H9 (cell line): ENCODE results near the gene CELF5. TPM values are rescaled to one million over a fixed set of nuclear protein-coding genes. Genes with fewer than 3 reads are reported as not detected.

Source experiments
- DNase-seq: peaks from one replicate; pipeline ENCODE4 v3.0.0-alpha.2; 2017
- H2AFZ ChIP-seq: one replicate; pipeline ENCODE4 v1.6.1; 2013; ENCODE audit warnings: mild to moderate bottlenecking, low read length, control low read depth, moderate library complexity
- H2AK5ac ChIP-seq: 2 replicates; pipeline ENCODE4 v1.6.1; 2013; ENCODE audit warnings: low read length, control low read depth, mixed read lengths; ENCODE audit not compliant: insufficient read length
- H2BK120ac ChIP-seq: one replicate; pipeline ENCODE4 v1.6.1; 2013; ENCODE audit warnings: low read depth, mild to moderate bottlenecking, low read length, control low read depth, inconsistent platforms; ENCODE audit not compliant: poor library complexity, severe bottlenecking
- H2BK12ac ChIP-seq: 2 replicates; pipeline ENCODE4 v1.6.1; 2013; ENCODE audit warnings: low read length, control low read depth, mixed read lengths, low read depth; ENCODE audit not compliant: insufficient read length
- H2BK15ac ChIP-seq: 2 replicates; pipeline ENCODE4 v1.6.1; 2013; ENCODE audit warnings: low read depth, low read length, control low read depth
- H2BK20ac ChIP-seq: one replicate; pipeline ENCODE4 v1.6.1; 2013; ENCODE audit warnings: low read depth, mild to moderate bottlenecking, low read length, control low read depth, inconsistent platforms; ENCODE audit not compliant: poor library complexity, severe bottlenecking
- H2BK5ac ChIP-seq: 2 replicates; pipeline ENCODE4 v1.6.1; 2013; ENCODE audit warnings: low read length, control low read depth, mixed read lengths; ENCODE audit not compliant: insufficient read length
- H3K14ac ChIP-seq: 2 replicates; pipeline ENCODE4 v1.6.1; 2013; ENCODE audit warnings: low read length, control low read depth; ENCODE audit not compliant: insufficient read depth
- H3K18ac ChIP-seq: 2 replicates; pipeline ENCODE4 v1.6.1; 2013; ENCODE audit warnings: low read depth, mild to moderate bottlenecking, mixed read lengths, low read length, control low read depth; ENCODE audit not compliant: insufficient read length
- H3K23ac ChIP-seq: 2 replicates; pipeline ENCODE4 v1.6.1; 2013; ENCODE audit warnings: low read length, control low read depth, mixed read lengths, low read depth; ENCODE audit not compliant: insufficient read length
- H3K23me2 ChIP-seq: 2 replicates; pipeline ENCODE4 v1.6.1; 2013; ENCODE audit warnings: low read depth, mild to moderate bottlenecking, mixed read lengths, low read length, control low read depth; ENCODE audit not compliant: insufficient read length, poor library complexity, severe bottlenecking
- H3K27ac ChIP-seq: 2 replicates; pipeline ENCODE4 v1.5.1; 2013; ENCODE audit warnings: low read length, control low read depth, mixed read lengths, low read depth; ENCODE audit not compliant: insufficient read length
- H3K27me3 ChIP-seq: 2 replicates; pipeline ENCODE4 v1.6.1; 2013; ENCODE audit warnings: low read length, control low read depth, inconsistent platforms; ENCODE audit not compliant: insufficient read depth
- H3K4ac ChIP-seq: 2 replicates; pipeline ENCODE4 v1.6.1; 2013; ENCODE audit warnings: low read depth, mild to moderate bottlenecking, control low read depth, inconsistent platforms, low read length, moderate library complexity
- H3K4me1 ChIP-seq: 2 replicates; pipeline ENCODE4 v1.6.1; 2013; ENCODE audit warnings: low read length, control low read depth, inconsistent platforms; ENCODE audit not compliant: insufficient read depth
- H3K4me2 ChIP-seq: 2 replicates; pipeline ENCODE4 v1.6.1; 2013; ENCODE audit warnings: low read length, control low read depth, mixed read lengths; ENCODE audit not compliant: insufficient read length, insufficient read depth
- H3K56ac ChIP-seq: 2 replicates; pipeline ENCODE4 v1.6.1; 2013; ENCODE audit warnings: low read depth, mild to moderate bottlenecking, mixed read lengths, low read length, control low read depth; ENCODE audit not compliant: insufficient read length
- H3K79me1 ChIP-seq: 2 replicates; pipeline ENCODE4 v1.6.1; 2013; ENCODE audit warnings: low read depth, mild to moderate bottlenecking, moderate library complexity, low read length, control low read depth, inconsistent platforms; ENCODE audit not compliant: insufficient read depth, poor library complexity, severe bottlenecking
- H3K79me2 ChIP-seq: 2 replicates; pipeline ENCODE4 v1.6.1; 2013; ENCODE audit warnings: low read length, control low read depth, inconsistent platforms; ENCODE audit not compliant: insufficient read depth
- H3K9ac ChIP-seq: 2 replicates; pipeline ENCODE4 v1.6.1; 2013; ENCODE audit warnings: low read length, control low read depth, mixed read lengths; ENCODE audit not compliant: insufficient read length; ENCODE audit errors: extremely low read depth
- H3K9me3 ChIP-seq: one replicate; pipeline ENCODE4 v1.6.1; 2013; ENCODE audit warnings: low read depth, low read length, inconsistent platforms; ENCODE audit not compliant: control insufficient read depth
- H3T11ph ChIP-seq: one replicate; pipeline ENCODE4 v1.6.1; 2013; ENCODE audit warnings: mild to moderate bottlenecking, low read length, control low read depth, inconsistent platforms
- H4K20me1 ChIP-seq: one replicate; pipeline ENCODE4 v1.6.1; 2013; ENCODE audit not compliant: control insufficient read depth, insufficient read length, insufficient read depth
- H4K5ac ChIP-seq: 2 replicates; pipeline ENCODE4 v1.6.1; 2013; ENCODE audit warnings: low read depth, mild to moderate bottlenecking, mixed read lengths, low read length, control low read depth; ENCODE audit not compliant: insufficient read length
- H4K8ac ChIP-seq: replicated peaks from 2 replicates; pipeline ENCODE4 v1.6.1; 2013; ENCODE audit warnings: low read length, control low read depth, mixed read lengths, low read depth; ENCODE audit not compliant: insufficient read length
- H4K91ac ChIP-seq: 2 replicates; pipeline ENCODE4 v1.6.1; 2013; ENCODE audit warnings: low read depth, mild to moderate bottlenecking, moderate library complexity, mixed read lengths, low read length, control low read depth; ENCODE audit not compliant: insufficient read length
- H3K27ac Mint-ChIP-seq, 3 experiments: 2 replicates in 2 of 3; 3 replicates in 1 of 3; pipeline ENCODE4 v1.8.0; 2020 to 2021; ENCODE audit warnings: mixed read lengths in 3 of 3, mild to moderate bottlenecking in 1 of 3, moderate library complexity in 1 of 3
- H3K27me3 Mint-ChIP-seq: 2 replicates; pipeline ENCODE4 v1.8.0; 2021; ENCODE audit warnings: low read depth, mild to moderate bottlenecking, moderate library complexity, mixed read lengths
- H3K36me3 Mint-ChIP-seq, 3 experiments: 2 replicates in 2 of 3; 3 replicates in 1 of 3; pipeline ENCODE4 v1.8.0; 2020 to 2021; ENCODE audit warnings: low read depth in 3 of 3, mixed read lengths in 3 of 3; ENCODE audit not compliant: insufficient read depth in 1 of 3
- H3K4me1 Mint-ChIP-seq, 2 experiments: 2 replicates each; pipeline ENCODE4 v1.8.0; 2020; ENCODE audit warnings: mixed read lengths in 2 of 2
- H3K4me3 Mint-ChIP-seq, 2 experiments: 2 replicates in 1 of 2; 3 replicates in 1 of 2; pipeline ENCODE4 v1.8.0; 2020 to 2021; ENCODE audit warnings: mild to moderate bottlenecking in 2 of 2, mixed read lengths in 2 of 2, moderate library complexity in 1 of 2
- H3K9me3 Mint-ChIP-seq, 2 experiments: 2 replicates in 1 of 2; 3 replicates in 1 of 2; pipeline ENCODE4 v1.8.0; 2020; ENCODE audit warnings: mild to moderate bottlenecking in 2 of 2, mixed read lengths in 2 of 2, moderate library complexity in 1 of 2
- CTCF ChIP-seq: fragments of 200-600 bp; sonication (generic); conservative IDR thresholded peaks from 3 replicates; pipeline ENCODE4 v1.8.0; 2021; ENCODE audit warnings: antibody characterized with exemption, mild to moderate bottlenecking
- WGBS: extraction: QIAGEN DNeasy Blood & Tissue Kit; methylation state at CpG from one replicate; pipeline ENCODE4 v1.1.7; 2013; ENCODE audit warnings: missing lambda C conversion rate, low lambda C conversion rate, mixed read lengths; ENCODE audit not compliant: insufficient read length; ENCODE audit errors: extremely low coverage; 5-methylcytosine and 5-hydroxymethylcytosine counted together
- total RNA-seq: library from RNA; stranded (reverse); gene quantifications from 2 replicates; pipeline ENCODE4 v1.2.1, GENCODE V29; 2021

Gene CELF5
- total RNA-seq, 1 experiment from 2014 or later: 4.8 TPM

GRCh38 chr19:3272401-3272931 is 48.0 kb downstream of the CELF5 start:
- Histone ChIP-seq H2AK5ac (no peak overlapping the region), H2BK15ac (no peak overlapping the region), H2BK120ac (no peak overlapping the region), H3K79me2 (no peaks in the 10 kb centered on the region), H3K27me3 (no peaks in the 10 kb centered on the region; the same call in 1 of the 2 replicates), H3K23ac (no peak overlapping the region), H3K4me1 (0 out of 2 replicates have a peak, but pooled peaks cover 3% of the 10 kb centered on the region), H3K9me3 (no peaks in the 10 kb centered on the region), H3T11ph (no peak overlapping the region), H3K14ac (no peak overlapping the region), H2BK12ac (no peak overlapping the region), H3K23me2 (no peaks in the 10 kb centered on the region), H2AFZ (no peak overlapping the region), H2BK5ac (no peak overlapping the region), H3K9ac (no peak overlapping the region), H2BK20ac (no peak overlapping the region), H3K79me1 (no peaks in the 10 kb centered on the region), H3K18ac (no peak overlapping the region), H4K5ac (no peak overlapping the region), H3K27ac (no peak overlapping the region), H4K91ac (no peak overlapping the region), H3K4me2 (no peak overlapping the region), H3K56ac (no peak overlapping the region), H4K20me1 (no peaks in the 10 kb centered on the region), H4K8ac (no peak overlapping the region), H3K4ac (no peak overlapping the region)
- Mint-ChIP-seq H3K9me3 (peaks cover 5 to 7% of the 10 kb centered on the region in 2 experiments; a peak in 4 of 5 replicates), H3K27me3 (peaks cover 50% of the 10 kb centered on the region), H3K4me1 (peaks cover 10 to 24% of the 10 kb centered on the region in 2 experiments), H3K4me3 (no peak overlapping the region), H3K36me3 (peaks cover 0 to 5% (median 0%) of the 10 kb centered on the region in 3 experiments; a peak in 2 of 7 replicates), H3K27ac (no peak overlapping the region)
- no peak for TF ChIP-seq CTCF
- no CpG with 5 or more reads among the region's 4 CpGs for WGBS
- no peak for DNase-seq
